SK-N-SH (cell line): ENCODE data around the gene SHANK1.

Source experiments
- CHD2 ChIP-seq: fragments of 150-350 bp; IDR thresholded peaks from 2 replicates; pipeline ENCODE4 v1.6.1; 2018; ENCODE audit warnings: low read length; ENCODE audit not compliant: partially characterized antibody
- CTCF ChIP-seq: fragments of 200-600 bp; sonication (generic); IDR thresholded peaks from 2 replicates; pipeline ENCODE4 v1.6.1; 2017; ENCODE audit warnings: antibody characterized with exemption, mild to moderate bottlenecking, moderate library complexity
- EP300 ChIP-seq, 2 experiments: IDR thresholded peaks; 2 replicates each; pipeline versions ENCODE4 v1.4.0 to v1.6.1; 2012; ENCODE audit warnings: borderline replicate concordance in 1 of 2, low read depth in 1 of 2, low read length in 1 of 2
- FOXM1 ChIP-seq: IDR thresholded peaks from 2 replicates; pipeline ENCODE4 v1.4.0; 2012; ENCODE audit warnings: low read depth, mild to moderate bottlenecking
- JUND ChIP-seq: IDR thresholded peaks from 2 replicates; pipeline ENCODE4 v1.4.0; 2012
- MEF2A ChIP-seq: IDR thresholded peaks from 2 replicates; pipeline ENCODE4 v1.4.0; 2012; ENCODE audit warnings: low read depth, borderline replicate concordance
- MXI1 ChIP-seq: IDR thresholded peaks from 2 replicates; pipeline ENCODE4 v1.6.1; 2012; ENCODE audit warnings: mild to moderate bottlenecking, low read depth, low read length, improper control_type of control experiment
- NFIC ChIP-seq: IDR thresholded peaks from 2 replicates; pipeline ENCODE4 v1.4.0; 2012; ENCODE audit warnings: borderline replicate concordance
- NRF1 ChIP-seq: IDR thresholded peaks from 2 replicates; pipeline ENCODE4 v1.6.1; 2012; ENCODE audit warnings: low read depth, mild to moderate bottlenecking, low read length
- POLR2AphosphoS5 ChIP-seq: IDR thresholded peaks from 2 replicates; pipeline ENCODE4 v1.6.1; 2012; ENCODE audit warnings: low read depth, low read length
- RAD21 ChIP-seq: IDR thresholded peaks from 2 replicates; pipeline ENCODE4 v1.6.1; 2012; ENCODE audit warnings: mild to moderate bottlenecking, low read length
- RFX5 ChIP-seq: IDR thresholded peaks from 2 replicates; pipeline ENCODE4 v1.6.1; 2012; ENCODE audit warnings: mild to moderate bottlenecking, improper control_type of control experiment, low read length
- SIN3A ChIP-seq: IDR thresholded peaks from 2 replicates; pipeline ENCODE4 v1.6.1; 2012; ENCODE audit warnings: low read depth, mild to moderate bottlenecking, low read length, moderate library complexity, borderline replicate concordance

DNA sequence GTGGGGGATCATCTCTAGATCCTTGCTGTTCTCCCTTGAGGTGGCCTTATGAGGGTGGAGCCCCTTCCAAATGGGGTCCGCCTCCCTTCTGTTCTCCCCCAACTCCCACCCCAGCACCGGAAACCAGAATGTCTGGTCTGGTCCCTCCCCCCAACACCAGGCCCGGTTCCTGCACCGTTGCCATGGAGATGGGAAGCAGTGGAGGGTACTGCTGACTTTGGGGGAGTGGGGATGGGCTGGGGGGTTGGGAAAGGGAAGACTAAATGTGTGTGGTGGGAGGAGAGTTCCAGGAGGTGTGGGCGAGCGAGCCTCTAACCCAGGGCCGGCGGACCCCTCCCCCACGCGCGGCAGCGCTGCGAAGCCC is 1.7 kb downstream of the SHANK1 start:
- TF ChIP-seq CTCF: no peak
- TF ChIP-seq MXI1: no peak
- no peak for TF ChIP-seq RFX5
- no peak for TF ChIP-seq FOXM1
- no peak for TF ChIP-seq POLR2AphosphoS5
- TF ChIP-seq CHD2: no peak
- TF ChIP-seq RAD21: no peak
- no peak for TF ChIP-seq JUND
- no peak for TF ChIP-seq EP300 (IDR thresholded peaks at IDR 0.05; ENCODE audit: borderline replicate concordance in 1 of 2, low read depth in 1 of 2, low read length in 1 of 2)
- no peak for TF ChIP-seq SIN3A
- TF ChIP-seq NFIC: no peak
- no peak for TF ChIP-seq MEF2A
- no peak for TF ChIP-seq NRF1
